GM18505 (cell line): ENCODE data around the gene QARS1.

ENCODE experiments used
- ATAC-seq: cut with Tn5 transposase; IDR thresholded peaks from one replicate; pipeline ENCODE4 v1.9.1; 2021; ENCODE audit not compliant: unreplicated experiment
- POLR2A ChIP-seq: IDR thresholded peaks from 4 replicates; pipeline ENCODE4 v1.6.1; 2011; ENCODE audit warnings: borderline replicate concordance; ENCODE audit not compliant: insufficient read depth, insufficient read length; ENCODE audit errors: extremely low read depth

QARS1 gene

GRCh38 chr3:49110780-49111179 lies 6.2 kb upstream of the QARS1 start:
- no peak for ATAC-seq
- no peak for TF ChIP-seq POLR2A

DNA sequence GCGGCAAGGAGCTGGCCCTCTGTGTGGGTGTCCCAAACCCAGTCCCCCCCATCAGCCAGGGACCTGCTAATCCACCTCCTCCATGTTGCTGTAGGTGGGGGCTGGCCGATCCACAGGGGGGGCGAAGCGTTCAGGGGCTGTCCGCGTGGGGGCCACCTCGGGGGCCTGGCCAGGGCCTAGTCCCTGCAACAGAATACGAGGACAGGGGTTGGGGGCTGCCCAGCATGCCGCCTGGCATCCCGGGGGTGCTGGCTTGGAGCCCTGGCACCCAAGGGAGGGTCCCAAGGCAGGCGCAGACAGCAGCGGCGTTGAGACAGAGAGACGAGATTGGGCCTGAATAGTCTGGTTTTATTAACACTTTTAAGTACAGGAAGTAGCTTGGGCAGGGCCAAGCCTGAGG lies 3.8 kb upstream of the QARS1 start:
- no peak for TF ChIP-seq POLR2A
- no peak for ATAC-seq

GRCh38 chr3:49104052-49104426 lies 518 bp downstream of the QARS1 start:
- TF ChIP-seq POLR2A: no peak
- ATAC-seq: no peak

DNA sequence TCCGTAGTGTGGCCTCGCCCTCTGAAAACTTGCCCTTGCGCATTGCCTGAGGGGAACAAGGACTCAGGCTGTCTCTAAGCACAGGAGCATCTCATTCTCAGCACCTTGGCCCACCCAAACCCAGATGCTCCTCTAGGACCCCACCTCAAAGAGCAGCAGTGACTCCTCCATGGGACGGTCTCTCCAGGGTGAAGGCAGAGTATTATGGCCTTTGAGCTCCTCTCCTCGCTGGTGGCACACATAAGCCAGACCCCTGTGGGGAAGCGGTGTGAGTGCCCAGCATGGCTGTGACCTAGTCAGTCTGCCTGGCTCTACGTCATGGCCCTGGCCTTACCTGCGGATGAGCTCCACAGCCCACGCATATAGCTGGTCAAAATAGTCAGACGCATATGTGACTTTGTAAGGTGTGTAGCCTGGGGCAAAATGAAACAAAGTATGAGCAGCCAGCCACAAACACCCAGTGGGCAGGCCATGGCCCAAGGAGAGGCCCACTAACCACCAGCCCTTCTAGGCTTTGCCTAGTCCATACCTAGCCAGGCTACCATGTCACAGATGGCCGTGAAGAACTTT lies 4.4 kb downstream of the QARS1 start:
- ATAC-seq: no peak
- TF ChIP-seq POLR2A: no peak

- TF ChIP-seq POLR2A: no peak
- no peak for ATAC-seq
Measured at GRCh38 chr3:49098910-49099630, 5.5 kb downstream of the QARS1 start.

GRCh38 chr3:49098429-49098828 lies 6.1 kb downstream of the QARS1 start:
- ATAC-seq: no peak
- TF ChIP-seq POLR2A: no peak

DNA sequence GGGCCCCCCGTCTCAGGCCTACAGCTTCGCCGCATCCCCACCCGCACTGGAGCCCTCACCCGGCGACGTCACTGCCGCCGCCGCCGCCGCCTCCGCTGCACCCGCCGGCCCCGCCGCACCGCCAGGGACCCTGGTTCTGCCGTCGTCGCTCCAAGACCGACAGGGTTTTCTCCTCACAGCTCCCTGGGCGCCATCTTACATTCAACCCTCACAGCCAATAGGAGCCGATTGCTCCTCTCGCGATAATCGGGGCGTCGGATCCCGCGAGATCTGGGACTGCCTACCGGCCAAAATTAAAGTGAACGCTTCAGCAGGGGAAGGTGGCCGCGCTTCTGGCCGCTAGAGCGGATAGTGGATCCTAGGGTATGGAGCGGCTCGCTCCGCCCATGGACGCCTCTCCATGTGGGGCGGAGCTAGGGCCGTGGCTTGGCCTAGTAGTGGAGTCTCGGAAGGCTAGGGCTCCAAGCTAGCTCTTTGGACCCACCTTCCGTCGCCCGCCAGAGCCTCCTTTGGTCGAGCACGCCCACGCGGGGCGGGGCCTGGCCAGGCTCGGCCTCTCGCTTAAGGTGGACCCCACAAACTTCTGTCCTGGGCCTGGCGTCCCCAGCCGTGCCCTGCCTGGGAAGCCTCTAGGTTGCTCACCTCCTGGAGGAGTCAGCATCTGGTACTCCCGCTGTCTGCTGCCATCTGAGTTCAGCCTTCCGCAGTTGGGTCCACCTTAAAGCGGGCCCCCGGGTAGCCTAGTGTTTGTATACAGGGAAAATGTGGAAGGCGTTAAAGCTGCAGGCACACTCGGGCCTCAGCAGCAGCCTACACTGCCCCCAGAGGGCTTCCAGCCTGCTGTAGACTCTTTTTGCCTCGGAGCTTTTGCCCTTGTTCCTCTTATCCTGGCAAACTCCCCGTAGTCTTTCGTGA lies 10.4 kb downstream of the QARS1 start, which contains the start of gene QRICH1:
Gene QRICH1, minus strand, starts transcription at position 219 of the 915 bp plus-strand sequence. CDS start 17,054 bp downstream, outside the sequence.
- ATAC-seq: peak; percentile 70
- TF ChIP-seq POLR2A: peak; percentile 83

GRCh38 chr3:49092938-49093852 lies 11.4 kb downstream of the QARS1 start:
- peak; percentile 31 for ATAC-seq
- TF ChIP-seq POLR2A: no peak

- ATAC-seq: no peak
- TF ChIP-seq POLR2A: no peak
Measured at GRCh38 chr3:49081429-49081828, 23.1 kb downstream of the QARS1 start.

DNA sequence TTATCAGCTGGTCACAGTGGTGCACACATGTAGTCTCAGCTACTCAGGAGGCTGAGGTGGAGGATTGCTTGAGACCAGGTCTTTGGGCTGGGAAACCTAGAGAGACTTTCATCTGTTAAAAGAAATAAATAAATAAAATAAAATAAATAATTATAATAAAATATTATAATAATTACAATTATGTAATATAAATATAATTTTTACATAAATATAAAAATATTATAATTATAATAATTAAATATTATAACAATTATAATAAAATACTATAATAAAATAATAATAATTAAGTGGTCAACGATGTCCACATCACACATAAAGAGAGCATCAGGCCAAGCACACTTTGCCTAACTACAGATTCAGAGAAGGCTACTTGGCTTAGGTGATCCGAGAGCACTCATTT lies 25.3 kb downstream of the QARS1 start:
- ATAC-seq: no peak
- TF ChIP-seq POLR2A: no peak

DNA sequence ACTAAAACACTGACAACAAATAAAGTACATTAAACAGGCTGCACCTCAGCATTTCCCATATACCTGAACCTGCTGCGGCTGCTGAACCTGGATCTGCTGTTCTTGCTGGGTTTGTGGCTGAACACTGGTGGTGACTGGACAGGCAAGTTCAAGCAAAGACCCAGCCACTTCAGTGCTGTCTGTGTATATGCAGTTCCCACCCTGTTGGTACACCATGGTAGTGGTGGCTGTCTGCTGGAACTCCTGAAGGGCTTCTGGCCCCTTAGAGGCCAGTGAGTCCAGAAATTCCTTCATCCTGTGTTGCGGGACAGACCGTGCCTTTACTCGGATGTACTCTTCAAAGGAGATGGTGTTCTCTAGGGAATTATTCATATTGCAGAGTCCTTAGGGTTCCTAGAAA lies 27.9 kb downstream of the QARS1 start:
- no peak for ATAC-seq
- TF ChIP-seq POLR2A: no peak

GRCh38 chr3:49076116-49076515 lies 28.4 kb downstream of the QARS1 start:
- no peak for ATAC-seq
- no peak for TF ChIP-seq POLR2A
